HG03354 (cell line): ENCODE results near the gene CCDC30.
"Not testable (repeated sequence)": the region's sequence is repeated elsewhere in the genome, so short reads cannot be mapped to it uniquely, and the experiment has no call there.

ENCODE experiments used
- ATAC-seq: cut with Tn5 transposase; IDR thresholded peaks from one replicate; pipeline ENCODE4 v1.9.1; 2021; ENCODE audit warnings: mild to moderate bottlenecking; ENCODE audit not compliant: unreplicated experiment, poor library complexity, severe bottlenecking

The CCDC30 gene

DNA sequence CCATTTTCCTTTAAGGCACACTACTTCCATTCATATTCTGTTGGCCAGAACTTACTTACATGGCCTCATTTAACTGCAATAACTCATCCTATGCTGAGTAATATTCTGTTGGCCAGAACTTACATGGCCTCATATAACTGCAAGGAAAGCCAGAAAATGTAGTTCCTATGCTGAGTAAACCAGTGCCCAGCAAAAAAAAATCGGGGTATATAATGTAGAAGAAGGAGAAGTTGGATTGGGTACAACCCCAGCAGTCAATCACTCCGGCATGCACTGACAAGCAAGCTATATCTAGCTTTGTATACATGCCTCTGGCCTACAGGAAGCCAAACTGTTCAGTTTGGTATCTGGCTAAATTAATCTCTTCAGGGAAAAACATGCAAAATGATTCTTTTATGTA is 155.8 kb downstream of the CCDC30 start:
- no peak for ATAC-seq

DNA sequence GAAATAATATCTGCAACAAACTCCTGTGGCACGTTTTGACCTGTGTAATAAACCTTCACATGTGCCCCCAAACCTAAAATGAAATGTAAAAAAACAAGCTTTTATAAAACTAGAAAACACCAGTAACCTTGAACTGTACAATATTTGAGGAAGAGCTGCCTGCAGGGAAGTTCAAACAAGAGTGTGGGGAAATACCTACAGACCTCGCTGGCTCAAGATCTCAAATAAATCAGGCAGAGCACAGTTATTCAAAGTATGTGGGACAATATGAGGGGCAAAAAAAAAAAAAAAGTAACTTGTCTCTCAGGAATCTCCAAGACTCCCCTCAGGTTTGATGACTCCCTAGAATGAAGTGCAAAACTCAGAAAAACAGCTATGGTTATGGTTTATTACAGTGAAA is 157.2 kb downstream of the CCDC30 start:
- ATAC-seq, result no peak

DNA sequence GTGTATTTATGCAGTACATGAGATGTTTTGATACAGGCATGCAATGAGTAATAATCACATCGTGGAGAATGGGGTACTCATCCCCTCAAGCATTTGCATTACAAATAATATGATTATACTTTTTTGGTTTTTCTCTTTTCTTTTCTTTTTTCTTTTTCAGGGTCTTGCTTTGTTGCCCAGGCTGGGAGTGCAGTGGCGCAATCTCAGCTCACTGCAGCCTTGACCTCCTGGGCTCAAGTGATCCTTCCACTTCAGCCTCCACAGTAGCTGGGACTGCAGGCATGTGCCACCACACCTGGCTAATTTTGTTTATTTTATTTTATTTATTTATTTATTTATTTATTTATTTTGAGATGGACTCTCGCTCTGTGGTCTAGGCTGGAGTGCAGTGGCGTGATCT is 158.1 kb downstream of the CCDC30 start:
- not testable (repeated sequence) for ATAC-seq

DNA sequence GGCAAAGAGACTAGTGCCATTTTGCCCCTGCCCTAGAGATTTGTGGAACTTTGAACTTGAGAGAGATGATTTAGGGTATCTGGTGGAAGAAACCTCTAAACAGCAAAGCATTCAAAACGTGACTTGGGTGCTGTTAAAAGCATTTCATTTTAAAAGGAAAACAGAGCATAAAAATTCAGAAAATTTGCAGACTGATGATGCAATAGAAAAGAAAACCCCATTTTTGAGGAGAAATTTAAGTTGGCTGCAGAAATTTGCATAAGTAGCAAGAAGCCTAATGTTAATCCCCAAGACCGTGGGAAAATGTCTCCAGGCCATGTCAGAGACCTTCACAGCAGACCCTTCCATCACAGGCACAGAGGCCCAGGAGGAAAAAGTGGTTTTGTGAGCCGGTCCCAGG is 164.1 kb downstream of the CCDC30 start:
- not testable (repeated sequence) for ATAC-seq

DNA sequence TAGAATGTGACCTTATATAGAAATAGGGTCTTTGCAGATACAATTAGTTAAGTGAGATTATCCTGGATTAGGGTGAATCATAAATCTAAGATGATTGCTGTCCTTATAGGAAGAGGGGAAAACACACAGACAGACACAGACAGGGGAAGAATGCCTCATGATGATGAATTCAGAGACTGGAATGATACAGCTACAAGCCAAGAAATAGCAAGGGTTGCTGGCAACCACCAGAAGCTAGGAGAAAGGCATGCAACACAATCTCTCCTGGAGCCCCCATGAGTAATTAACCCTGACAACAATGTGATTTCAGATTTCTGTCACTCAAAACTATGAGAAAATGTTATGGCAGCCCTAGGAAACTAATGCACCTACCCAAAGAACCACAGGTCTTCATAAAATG is 176.0 kb downstream of the CCDC30 start:
- no peak for ATAC-seq

DNA sequence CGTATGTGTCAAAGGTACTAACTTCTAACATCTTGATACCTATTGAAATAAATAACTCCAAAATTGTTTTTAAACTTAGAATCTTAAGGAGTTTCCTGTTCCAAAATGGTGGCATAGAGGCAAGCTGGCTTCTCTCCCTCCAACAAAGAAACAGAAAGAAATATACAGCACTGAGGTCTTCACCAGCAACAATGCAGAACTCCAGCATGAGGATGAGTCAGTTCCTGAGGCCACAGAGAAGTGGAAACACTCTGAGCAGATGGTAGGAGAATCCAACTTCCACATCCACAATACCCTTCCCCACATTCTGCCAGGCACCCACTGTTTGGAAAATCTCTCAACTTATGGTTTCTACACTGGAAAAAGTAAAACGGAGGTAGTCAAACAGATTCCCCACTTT is 183.0 kb downstream of the CCDC30 start:
- ATAC-seq, result no peak

DNA sequence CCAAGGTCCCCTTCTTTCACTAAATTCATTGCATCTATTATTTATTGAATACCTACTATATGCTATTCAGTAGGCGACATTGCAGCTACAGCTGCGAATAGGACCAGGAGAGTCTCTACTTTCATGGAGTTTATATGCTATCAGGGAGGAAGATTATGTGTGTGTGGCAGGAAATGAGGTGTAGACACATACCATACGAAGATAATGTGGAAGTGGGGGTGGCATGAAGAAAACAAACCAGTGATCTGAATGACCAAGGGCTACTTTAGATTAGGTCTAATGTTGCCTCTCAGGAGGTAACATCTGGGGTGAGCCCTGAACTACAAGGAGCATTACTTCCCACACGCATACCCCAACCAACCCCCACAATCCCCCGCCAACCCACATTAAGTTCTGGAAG is 194.1 kb downstream of the CCDC30 start:
- no peak for ATAC-seq

DNA sequence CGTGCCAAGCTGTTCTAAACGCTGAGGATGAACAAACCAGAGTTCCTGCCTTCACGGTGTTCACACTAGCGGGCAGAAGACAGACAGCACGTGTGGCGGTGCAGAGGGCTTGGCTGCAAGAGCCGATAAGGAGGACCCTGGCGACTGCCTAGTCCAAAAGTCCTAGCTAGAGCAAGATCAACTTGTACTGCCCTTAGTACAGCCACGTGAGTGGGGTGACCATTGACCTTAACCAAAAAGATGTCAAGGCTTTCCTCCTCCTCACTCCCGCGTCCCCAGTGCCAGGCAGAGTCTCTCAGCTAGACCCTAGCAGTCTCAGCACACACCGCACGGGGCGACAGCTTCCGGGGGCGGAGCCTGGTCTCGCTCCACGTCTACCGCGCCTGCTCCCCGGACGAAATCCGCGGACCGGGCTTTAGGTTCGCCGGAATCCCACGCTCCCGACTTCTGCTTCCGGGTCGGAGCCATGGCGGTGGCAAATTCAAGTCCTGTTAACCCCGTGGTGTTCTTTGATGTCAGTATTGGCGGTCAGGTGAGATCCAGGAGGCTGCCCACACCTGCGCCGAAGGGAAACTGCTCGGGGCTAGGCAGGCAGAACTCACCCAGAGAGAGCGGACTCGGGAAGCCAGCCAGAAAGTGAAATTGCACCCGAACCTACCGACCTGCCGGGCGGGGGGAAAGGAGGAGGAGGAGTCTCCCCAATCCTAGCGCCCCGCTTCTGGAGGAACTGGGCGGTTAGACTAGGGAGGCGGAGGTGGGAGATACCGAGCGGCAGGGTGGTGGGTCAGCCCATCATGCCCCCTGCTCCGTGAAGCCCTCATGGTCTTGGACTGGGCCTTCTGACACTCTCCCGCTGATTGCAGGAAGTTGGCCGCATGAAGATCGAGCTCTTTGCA is 195.1 kb downstream of the CCDC30 start, which contains the start of gene PPIH:
Gene PPIH, plus strand, starts transcription at position 443 of the 896 bp plus-strand sequence. Its CDS starts 24 bp downstream, at position 467.
- peak; percentile 98 for ATAC-seq

DNA sequence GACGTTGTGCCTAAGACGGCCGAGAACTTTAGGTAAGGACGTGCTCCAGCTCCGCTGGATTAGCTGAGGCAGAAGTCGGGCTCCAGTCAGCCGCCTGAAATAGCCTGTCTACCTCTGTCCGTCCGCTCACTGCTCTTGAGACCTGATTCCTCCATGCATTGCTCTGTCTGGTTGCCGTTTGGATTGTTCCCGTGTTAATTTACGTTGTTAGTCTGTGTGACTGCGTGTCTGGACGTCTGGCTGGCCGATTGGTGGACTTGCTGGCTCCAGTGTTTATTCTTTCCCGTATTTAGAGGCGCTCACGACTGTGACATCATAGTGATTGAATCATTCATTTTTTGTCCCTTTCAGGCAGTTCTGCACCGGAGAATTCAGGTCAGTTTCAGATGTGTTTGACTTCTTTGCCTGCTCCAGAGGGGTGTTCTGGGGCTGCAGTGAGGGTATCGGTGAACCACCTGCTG is 195.8 kb downstream of the CCDC30 start:
- ATAC-seq, result no peak

DNA sequence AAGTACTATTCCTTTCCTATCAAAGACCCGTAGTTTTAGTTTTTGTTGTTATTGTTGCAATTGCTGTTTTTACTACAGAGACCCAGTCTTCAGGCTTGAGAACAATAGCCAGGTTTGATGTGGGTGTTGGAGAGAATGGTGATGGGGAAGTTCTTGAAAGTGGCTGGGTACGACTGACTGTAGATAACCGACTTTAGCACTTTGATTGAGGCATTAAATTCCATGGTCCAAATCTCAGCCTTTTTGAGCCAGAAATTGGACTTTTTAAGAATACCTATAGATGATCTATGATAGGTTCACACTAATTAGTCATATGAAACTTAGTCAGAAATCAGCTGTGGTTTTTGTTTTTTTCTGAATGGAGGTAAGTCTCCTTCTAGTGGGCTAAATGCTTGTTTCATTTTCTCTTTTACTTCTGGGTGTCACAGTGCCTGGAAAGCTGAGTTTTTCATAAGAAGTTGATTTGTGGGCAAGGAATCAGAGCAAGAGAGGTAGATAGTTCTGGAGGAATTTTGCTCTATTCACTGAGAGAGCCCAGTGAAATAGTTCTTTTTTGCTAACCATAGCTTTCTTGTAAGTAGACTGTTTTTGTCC is 197.9 kb downstream of the CCDC30 start:
- no peak for ATAC-seq

DNA sequence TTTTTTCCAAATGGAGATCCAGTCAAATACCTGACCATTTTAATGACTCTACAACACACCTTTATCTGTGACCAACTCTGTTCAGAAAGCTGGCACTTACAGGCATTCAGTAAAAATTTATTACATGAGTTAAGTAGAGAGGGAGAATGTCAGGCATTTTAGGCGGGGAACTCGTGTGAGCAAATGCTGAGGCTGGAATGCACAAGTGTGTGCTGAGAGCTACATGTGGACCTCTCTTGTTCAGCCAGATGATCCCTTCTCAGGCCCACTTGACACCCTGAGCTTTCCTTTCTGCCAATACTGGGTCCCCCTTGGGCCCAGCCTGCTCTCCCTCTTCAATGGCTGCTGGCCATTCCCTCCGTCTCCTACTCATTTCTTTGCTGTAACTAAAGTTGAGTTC is 206.8 kb downstream of the CCDC30 start:
- no peak for ATAC-seq

DNA sequence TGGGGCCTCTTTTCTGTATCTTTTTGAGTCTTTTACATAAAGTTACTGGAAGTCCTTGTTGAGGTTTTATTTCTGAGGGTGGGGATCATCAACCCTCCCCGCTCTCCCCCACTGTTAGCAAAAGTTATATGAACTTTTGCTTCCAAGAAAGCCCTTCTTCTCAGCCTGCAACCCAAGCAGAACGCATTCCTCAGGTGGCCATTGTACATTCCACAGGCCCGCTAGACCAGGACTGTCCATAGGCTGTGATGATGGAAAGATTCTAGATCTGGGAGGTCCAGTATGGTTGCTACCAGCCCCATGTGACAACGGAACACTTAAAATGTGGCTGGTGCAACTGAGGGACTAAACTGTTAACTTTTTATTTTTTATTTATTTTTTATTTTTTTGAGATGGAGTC is 207.3 kb downstream of the CCDC30 start:
- no peak for ATAC-seq

DNA sequence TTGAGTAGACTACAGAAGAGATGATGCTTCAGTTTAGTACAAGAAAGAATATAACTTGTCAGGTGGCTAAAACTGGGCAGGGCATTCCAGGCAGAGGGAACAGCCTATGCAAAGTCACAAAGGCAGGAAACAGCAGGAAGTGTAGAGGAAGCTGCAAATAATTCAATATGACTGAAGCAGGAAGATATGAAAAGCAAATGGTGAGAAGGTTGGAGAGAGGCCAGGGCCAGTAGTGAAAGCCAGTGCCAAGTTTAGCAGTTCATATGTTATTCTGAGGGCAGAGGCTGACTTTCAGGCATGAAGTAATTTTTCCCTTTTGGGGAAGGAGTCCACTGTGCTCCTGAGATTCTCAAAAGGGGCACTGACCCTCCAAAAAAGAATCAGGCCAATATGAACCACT is 211.1 kb downstream of the CCDC30 start:
- no peak for ATAC-seq

DNA sequence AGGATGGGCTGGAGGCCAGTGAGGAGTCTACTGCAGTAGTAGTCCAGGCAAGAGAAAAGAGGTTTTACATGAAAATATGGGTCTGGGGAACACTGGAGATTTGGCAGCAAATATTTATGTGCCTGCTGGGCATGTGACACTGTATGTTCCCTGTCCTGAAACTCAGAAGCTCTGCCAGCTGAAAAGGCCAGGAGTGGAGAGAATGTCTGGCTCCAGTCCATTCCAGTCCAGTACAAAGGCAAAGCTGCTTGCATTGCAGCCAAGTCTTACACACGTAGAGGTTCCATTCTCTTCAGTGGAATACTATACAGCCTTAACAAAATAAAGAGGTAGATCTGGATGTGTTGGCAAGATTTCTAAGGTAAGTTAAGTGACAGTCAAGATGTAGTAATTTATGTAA is 211.6 kb downstream of the CCDC30 start:
- no peak for ATAC-seq

DNA sequence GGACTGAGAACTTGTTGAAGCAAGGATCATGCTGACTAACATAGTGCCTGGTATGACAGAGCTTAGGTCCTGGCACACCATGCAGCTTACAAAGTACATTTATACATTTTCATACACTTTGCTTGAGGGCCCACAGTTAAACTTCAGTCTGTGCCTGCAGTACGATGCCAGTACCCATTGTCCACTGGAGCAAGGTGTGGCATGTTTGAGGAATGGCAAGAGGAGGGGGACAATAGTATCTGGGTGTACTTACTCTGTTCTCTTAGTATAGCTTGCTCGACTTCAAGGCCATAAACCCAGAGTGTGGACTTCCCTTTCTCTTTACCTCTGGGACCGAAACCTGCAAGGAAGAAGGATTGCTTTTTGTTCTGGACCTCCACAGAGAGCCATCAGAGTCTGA is 212.4 kb downstream of the CCDC30 start:
- ATAC-seq, result no peak

DNA sequence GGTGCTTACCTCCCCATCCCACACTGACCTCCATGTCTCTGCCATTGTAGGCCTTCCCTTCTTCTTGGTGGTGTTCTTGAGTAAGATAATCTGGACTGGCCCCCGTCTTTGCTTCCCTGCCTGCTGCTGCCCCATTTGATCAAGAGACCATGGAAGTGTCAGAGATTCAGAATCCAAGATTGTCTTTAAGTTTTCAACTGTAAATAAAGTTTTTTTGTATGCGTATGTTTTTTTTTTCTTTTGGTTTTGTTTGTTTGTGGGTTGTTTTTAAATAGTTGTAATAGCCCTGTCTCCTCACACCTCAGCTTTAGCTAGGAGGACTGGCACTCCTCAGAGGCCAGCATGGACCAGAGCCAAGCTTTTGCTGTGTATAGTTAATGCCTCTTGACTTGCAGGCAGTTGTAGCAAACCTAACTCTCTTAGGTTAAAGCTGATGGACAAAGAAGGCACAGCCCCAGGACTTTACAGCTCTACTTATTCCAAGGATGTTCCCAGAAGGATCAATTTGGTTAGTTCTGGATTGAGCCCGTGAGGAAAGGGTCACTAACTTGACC is 213.5 kb downstream of the CCDC30 start:
- no peak for ATAC-seq

DNA sequence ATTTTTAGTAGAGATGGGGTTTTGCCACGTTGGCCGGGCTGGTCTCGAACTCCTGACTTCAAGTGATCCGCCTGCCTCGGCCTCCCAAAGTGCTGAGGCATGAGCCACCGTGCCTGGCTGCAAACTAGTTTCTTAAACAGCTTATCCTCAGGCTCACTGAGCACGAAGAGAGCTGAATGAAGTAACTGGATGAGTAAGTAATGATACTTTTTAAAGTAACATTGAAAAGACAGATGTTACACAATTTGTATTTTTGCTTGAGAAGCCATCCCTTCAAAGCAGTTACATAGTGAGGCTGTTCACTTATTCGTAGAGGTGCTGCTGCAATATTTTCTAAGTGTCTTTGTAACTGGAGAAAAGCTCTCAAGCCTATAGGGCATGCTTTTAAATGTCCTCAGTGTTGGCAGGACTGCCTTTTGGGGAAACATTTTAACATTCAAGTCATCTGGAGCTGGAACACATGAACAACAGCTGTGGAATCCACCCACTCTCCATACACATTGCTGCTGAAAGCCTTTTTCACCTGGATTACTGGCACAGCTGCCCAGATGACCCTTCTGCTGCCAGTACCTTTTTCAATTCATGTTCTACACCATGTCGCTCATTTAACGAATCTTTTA is 216.4 kb downstream of the CCDC30 start:
- ATAC-seq, result no peak

DNA sequence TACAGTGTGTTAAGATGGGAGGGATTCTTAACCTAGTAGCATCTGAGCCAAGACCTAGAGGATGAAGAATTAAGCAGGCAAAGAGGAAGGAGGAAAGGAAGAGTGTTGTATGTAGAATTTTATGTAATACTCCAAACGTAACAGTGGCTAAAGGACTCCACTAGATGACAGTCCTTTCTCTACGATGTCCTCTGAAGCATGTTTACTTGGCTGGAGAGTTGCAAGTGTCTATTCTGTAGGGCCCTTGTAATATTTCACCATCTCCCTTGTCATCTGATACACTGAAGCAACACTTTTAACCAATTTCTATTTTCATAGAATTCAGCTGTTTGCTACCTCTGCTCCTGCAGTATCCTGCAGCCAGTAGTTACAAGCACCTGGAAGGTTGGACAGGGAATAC is 217.0 kb downstream of the CCDC30 start:
- ATAC-seq, result no peak

DNA sequence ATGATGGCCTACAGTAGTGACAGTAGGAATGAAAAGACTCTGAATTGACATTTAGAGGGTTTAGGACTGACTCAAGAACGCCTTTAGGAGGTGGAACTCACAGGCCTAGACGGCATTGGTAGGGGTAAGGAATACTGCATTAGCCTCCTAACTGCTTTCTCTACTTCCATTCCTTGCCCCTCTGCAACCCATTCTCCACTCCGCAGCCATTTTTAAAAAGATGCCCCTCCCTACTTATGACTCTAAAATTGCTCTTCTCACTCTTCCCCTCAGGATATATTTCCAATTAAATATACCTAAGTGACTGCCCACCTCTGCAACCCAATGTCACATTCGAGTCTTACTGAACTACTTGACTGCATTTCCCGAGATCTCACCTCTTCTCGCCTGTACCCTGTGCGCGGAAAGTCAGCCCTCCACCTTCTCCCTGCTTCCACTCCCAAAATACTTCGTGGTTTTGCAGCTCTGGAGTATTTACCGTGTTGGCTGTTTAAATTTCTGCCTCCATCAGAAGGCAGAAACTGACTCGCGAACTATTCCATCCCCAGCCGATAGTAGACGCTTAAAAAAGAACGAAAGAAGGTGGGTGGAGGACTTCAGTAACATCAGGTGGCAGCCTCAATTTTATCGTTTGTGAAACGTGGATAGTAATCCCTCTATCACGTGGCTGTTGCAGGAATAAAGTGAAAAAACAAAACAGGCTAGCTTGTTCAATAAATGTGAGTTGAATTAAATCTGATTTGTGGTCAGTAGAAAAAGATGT is 218.0 kb downstream of the CCDC30 start:
- no peak for ATAC-seq
